Measurements from ENCODE around the gene WDR86.

The WDR86 gene

DNA sequence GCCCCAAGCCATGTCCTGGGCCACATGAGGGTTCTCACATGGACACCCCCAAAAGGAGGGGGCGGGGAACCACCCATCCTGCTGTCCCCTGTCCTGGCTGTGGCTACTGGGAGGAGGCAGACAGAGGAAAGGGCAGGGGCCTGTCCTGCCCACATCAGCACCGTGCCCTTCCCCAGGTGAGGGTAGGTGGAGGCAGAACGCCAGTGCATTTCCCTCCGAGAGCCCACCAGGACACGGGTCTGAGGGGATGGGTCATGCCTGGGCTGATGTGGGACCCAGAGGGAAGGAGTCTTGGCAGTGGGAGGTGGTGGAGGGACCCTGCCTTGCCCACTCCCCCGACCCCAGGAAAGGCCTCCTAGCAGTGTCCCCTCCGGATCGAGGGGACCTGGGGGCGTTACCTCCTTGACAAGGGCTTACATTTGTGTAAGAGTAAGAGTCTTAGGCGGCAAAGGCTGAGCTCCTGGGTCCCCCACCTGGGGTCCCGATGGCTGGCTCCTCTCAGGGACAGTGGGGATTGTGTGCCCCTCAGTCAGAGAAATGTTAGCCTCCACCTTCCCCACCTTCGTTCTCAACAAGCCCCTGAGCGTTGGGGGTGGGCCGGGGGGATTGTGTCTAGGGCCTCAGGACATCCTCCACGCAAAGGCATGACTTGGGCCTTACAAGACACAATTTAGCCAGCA, 24.0 kb upstream of the WDR86 start:
- Histone ChIP-seq H3K36me3 (ENCODE audit: control insufficient read depth, insufficient read depth, low read length) (no peaks in the 10 kb centered on the region), H3K27me3 (ENCODE audit: control insufficient read depth, insufficient read depth, low read length, poor library complexity, severe bottlenecking) (peaks cover 10% of the 10 kb centered on the region), H3K4me3 (ENCODE audit: insufficient read depth, low read depth, low read length) (no peak overlapping the region), H3K9me3 (ENCODE audit: control insufficient read depth, low read length) (no peaks in the 10 kb centered on the region), H3K27ac (ENCODE audit: insufficient read depth, low read depth, low read length, poor library complexity, severe bottlenecking) (no peak overlapping the region), H3K4me1 (ENCODE audit: control insufficient read depth, insufficient read depth, low read length) (peaks cover 12% of the 10 kb centered on the region)
- 88 to 94% methylated on average over 15 of the region's 15 CpGs for whole genome bisulfite sequencing, 2 experiments

DNA sequence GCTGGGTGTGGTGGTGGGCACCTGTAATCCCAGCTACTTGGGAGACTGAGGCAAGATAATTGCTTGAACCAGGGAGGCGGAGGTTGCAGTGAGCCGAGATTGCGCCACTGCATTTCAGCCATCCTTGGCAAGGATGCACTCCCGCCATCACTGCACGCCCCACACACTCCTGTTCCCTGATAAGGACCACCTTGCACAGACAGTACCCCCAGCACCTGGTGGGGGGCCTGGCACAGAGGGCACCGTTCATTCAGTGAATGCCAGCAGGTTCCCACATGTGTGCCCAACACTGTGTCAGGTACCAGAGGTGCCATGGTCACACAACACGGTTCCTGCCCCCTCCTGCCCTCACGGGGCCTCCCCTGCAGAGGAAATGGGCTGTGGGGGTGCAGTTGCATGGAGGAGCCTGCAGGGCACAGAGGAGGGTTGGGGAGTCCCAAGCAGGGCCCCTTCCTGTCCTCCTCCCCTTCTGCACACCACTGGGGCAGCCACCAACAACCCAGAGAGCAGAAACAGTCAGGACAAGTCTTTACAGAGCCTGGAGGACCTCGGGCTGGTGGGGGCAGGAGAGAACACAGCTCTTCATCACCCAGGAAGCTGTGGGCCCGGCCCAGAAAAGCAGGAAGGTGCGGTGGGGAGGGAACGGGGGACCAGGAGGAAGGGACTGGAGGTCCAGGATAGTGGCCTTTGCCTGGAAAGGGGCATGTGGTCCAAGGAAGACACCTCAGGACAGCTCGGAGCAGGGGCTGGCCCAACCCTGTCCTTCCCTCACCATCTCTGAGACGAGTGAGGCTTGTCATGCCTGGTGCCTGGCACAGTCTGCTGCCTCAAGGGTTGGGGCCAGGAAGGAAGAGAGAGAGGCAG, 23.1 kb upstream of the WDR86 start:
- no peak overlapping the region for H3K27ac ChIP-seq (ENCODE audit: insufficient read depth, low read depth, low read length, poor library complexity, severe bottlenecking)
- no peaks in the 10 kb centered on the region for H3K36me3 ChIP-seq (ENCODE audit: control insufficient read depth, insufficient read depth, low read length)
- 88 to 89% methylated on average over 14 of the region's 14 CpGs for whole genome bisulfite sequencing, 2 experiments
- H3K4me1 ChIP-seq (ENCODE audit: control insufficient read depth, insufficient read depth, low read length) = peaks cover 20% of the 10 kb centered on the region
- H3K4me3 ChIP-seq (ENCODE audit: insufficient read depth, low read depth, low read length) = no peak overlapping the region
- no peaks in the 10 kb centered on the region for H3K9me3 ChIP-seq (ENCODE audit: control insufficient read depth, low read length)
- no peaks in the 10 kb centered on the region for H3K27me3 ChIP-seq (ENCODE audit: control insufficient read depth, insufficient read depth, low read length, poor library complexity, severe bottlenecking)

- no peak overlapping the region for H3K27ac ChIP-seq (ENCODE audit: insufficient read depth, low read depth, low read length, poor library complexity, severe bottlenecking)
- no peak overlapping the region for H3K4me3 ChIP-seq (ENCODE audit: insufficient read depth, low read depth, low read length)
- WGBS, 2 experiments = 94 to 95% methylated on average over 25 of the region's 25 CpGs
- H3K9me3 ChIP-seq (ENCODE audit: control insufficient read depth, low read length) = no peaks in the 10 kb centered on the region
- no peaks in the 10 kb centered on the region for H3K27me3 ChIP-seq (ENCODE audit: control insufficient read depth, insufficient read depth, low read length, poor library complexity, severe bottlenecking)
- no peaks in the 10 kb centered on the region for H3K36me3 ChIP-seq (ENCODE audit: control insufficient read depth, insufficient read depth, low read length)
- H3K4me1 ChIP-seq (ENCODE audit: control insufficient read depth, insufficient read depth, low read length) = peaks cover 24% of the 10 kb centered on the region
Measured at GRCh38 chr7:151431768-151432311, 22.0 kb upstream of the WDR86 start.

GRCh38 chr7:151431281-151431767, 21.5 kb upstream of the WDR86 start:
- no peaks in the 10 kb centered on the region for H3K36me3 ChIP-seq (ENCODE audit: control insufficient read depth, insufficient read depth, low read length)

DNA sequence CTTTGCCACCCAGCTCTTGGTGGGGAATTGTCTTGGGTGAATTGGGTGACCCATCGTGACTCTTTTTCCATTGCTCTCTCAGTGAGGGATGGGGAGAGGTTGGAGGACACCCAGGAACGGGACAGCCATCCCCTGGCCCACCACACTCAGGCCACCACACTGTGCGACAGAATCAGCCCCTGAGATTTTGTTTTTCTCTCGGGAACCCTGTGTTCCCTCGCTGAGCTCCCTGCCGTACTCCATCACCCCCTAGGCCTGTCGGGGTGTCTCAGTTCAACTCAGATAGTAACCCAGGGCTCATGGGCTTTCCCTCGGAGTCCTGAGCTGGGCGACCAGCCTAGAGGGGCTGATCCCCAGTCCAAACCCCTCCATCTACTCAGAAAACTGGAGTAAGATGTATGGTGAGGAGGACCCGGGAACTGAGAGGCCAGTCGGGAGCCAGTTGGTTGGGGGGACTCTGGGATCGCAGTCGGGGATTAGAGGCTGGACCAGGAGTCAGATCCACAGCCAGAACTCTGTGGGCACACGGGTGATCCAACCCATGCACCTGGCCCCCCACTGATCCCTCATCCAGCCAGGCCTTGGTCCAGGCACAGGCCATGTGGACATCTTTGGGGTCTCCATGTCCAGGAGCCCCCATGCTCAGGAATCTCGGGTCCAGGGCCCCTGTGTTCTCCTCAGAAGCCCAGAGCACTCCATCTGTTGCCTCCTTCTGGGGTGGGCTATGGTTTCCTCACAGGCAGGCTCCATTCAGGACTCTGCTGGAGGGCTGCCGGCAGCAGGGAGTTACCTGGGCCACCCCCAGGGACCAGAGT, 20.8 kb upstream of the WDR86 start:
- WGBS, 2 experiments = 94% methylated on average over 15 to 16 of the region's 16 CpGs

More at GRCh38 chr7:151431281-151431767, 21.5 kb upstream of the WDR86 start:
- Histone ChIP-seq H3K9me3 (ENCODE audit: control insufficient read depth, low read length) (no peaks in the 10 kb centered on the region), H3K4me1 (ENCODE audit: control insufficient read depth, insufficient read depth, low read length) (peaks cover 24% of the 10 kb centered on the region), H3K4me3 (ENCODE audit: insufficient read depth, low read depth, low read length) (no peak overlapping the region), H3K27me3 (ENCODE audit: control insufficient read depth, insufficient read depth, low read length, poor library complexity, severe bottlenecking) (no peaks in the 10 kb centered on the region), H3K27ac (ENCODE audit: insufficient read depth, low read depth, low read length, poor library complexity, severe bottlenecking) (no peak overlapping the region)
- 92% methylated on average over 13 of the region's 13 CpGs for WGBS, 2 experiments

GRCh38 chr7:151429560-151430331, 19.9 kb upstream of the WDR86 start:
- H3K4me1 ChIP-seq (ENCODE audit: control insufficient read depth, insufficient read depth, low read length) = peaks cover 24% of the 10 kb centered on the region
- H3K9me3 ChIP-seq (ENCODE audit: control insufficient read depth, low read length) = no peaks in the 10 kb centered on the region
- H3K36me3 ChIP-seq (ENCODE audit: control insufficient read depth, insufficient read depth, low read length) = no peaks in the 10 kb centered on the region
- H3K27me3 ChIP-seq (ENCODE audit: control insufficient read depth, insufficient read depth, low read length, poor library complexity, severe bottlenecking) = no peaks in the 10 kb centered on the region
- no peak overlapping the region for H3K4me3 ChIP-seq (ENCODE audit: insufficient read depth, low read depth, low read length)
- H3K27ac ChIP-seq (ENCODE audit: insufficient read depth, low read depth, low read length, poor library complexity, severe bottlenecking) = no peak overlapping the region
- 61 to 63% methylated on average over 10 of the region's 10 CpGs for WGBS, 2 experiments

More for the DNA sequence above, 20.8 kb upstream of the WDR86 start:
- H3K36me3 ChIP-seq (ENCODE audit: control insufficient read depth, insufficient read depth, low read length) = no peaks in the 10 kb centered on the region
- no peaks in the 10 kb centered on the region for H3K27me3 ChIP-seq (ENCODE audit: control insufficient read depth, insufficient read depth, low read length, poor library complexity, severe bottlenecking)
- H3K4me1 ChIP-seq (ENCODE audit: control insufficient read depth, insufficient read depth, low read length) = peaks cover 24% of the 10 kb centered on the region
- H3K9me3 ChIP-seq (ENCODE audit: control insufficient read depth, low read length) = no peaks in the 10 kb centered on the region
- no peak overlapping the region for H3K4me3 ChIP-seq (ENCODE audit: insufficient read depth, low read depth, low read length)
- no peak overlapping the region for H3K27ac ChIP-seq (ENCODE audit: insufficient read depth, low read depth, low read length, poor library complexity, severe bottlenecking)

GRCh38 chr7:151429237-151429559, 19.4 kb upstream of the WDR86 start:
- peak overlapping the region; percentile 87 for H3K27ac ChIP-seq (ENCODE audit: insufficient read depth, low read depth, low read length, poor library complexity, severe bottlenecking)
- H3K4me3 ChIP-seq (ENCODE audit: insufficient read depth, low read depth, low read length) = no peak overlapping the region
- no peaks in the 10 kb centered on the region for H3K27me3 ChIP-seq (ENCODE audit: control insufficient read depth, insufficient read depth, low read length, poor library complexity, severe bottlenecking)
- 89 to 90% methylated on average over 4 to 5 of the region's 5 CpGs for WGBS, 2 experiments
- no peaks in the 10 kb centered on the region for H3K9me3 ChIP-seq (ENCODE audit: control insufficient read depth, low read length)
- peaks cover 24% of the 10 kb centered on the region for H3K4me1 ChIP-seq (ENCODE audit: control insufficient read depth, insufficient read depth, low read length)
- H3K36me3 ChIP-seq (ENCODE audit: control insufficient read depth, insufficient read depth, low read length) = no peaks in the 10 kb centered on the region

GRCh38 chr7:151428378-151429236, 18.8 kb upstream of the WDR86 start:
- H3K4me3 ChIP-seq (ENCODE audit: insufficient read depth, low read depth, low read length) = no peak overlapping the region
- WGBS, 2 experiments = 34 to 43% methylated on average over 13 of the region's 13 CpGs
- H3K9me3 ChIP-seq (ENCODE audit: control insufficient read depth, low read length) = no peaks in the 10 kb centered on the region
- no peaks in the 10 kb centered on the region for H3K36me3 ChIP-seq (ENCODE audit: control insufficient read depth, insufficient read depth, low read length)
- H3K27ac ChIP-seq (ENCODE audit: insufficient read depth, low read depth, low read length, poor library complexity, severe bottlenecking) = peak overlapping the region; percentile 87
- H3K4me1 ChIP-seq (ENCODE audit: control insufficient read depth, insufficient read depth, low read length) = peaks cover 24% of the 10 kb centered on the region
- no peaks in the 10 kb centered on the region for H3K27me3 ChIP-seq (ENCODE audit: control insufficient read depth, insufficient read depth, low read length, poor library complexity, severe bottlenecking)

Measured in ectodermal cell (in vitro differentiated cells).